ENCODE measurements around the gene ZBTB7A. TPM values are rescaled to one million over a fixed set of nuclear protein-coding genes. Genes with fewer than 3 reads are reported as not detected.

Gene ZBTB7A
- total RNA-seq, 4 donors from 2014 or later: 60.3 to 94.2 (median 77.4) TPM

DNA sequence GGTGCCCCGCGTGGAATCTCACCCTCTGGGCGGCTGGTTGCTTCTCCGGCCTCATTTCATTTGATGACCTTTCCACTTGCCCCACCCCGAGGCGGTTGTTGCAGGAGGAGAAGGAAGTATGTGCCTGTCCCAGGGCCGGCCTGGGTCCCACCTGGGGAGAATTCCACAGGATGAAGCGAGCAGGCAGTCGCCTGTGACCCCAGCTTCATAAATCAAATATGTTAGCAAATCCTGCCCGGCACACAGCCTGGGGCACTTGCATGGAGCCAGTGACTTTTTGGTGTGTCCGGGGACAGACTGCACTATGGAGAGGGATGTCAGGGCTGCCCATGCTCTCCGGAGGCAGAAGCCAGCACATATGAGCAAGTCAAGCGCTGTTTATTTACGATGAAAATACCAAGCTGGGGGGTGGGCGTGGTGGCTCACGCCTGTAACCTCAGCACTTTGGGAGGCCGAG is 19.7 kb upstream of the ZBTB7A start:
- Histone ChIP-seq H3K27ac (no peak overlapping the region), H3K4me1 (peaks cover 10% of the 10 kb centered on the region), H3K27me3 (no peaks in the 10 kb centered on the region), H3K4me3 (no peak overlapping the region), H3K9me3 (no peaks in the 10 kb centered on the region), H3K36me3 (peaks cover 19% of the 10 kb centered on the region)
- no peak for DNase-seq (ENCODE audit: low spot score in 2 of 2)
- TF ChIP-seq EP300 (IDR thresholded peaks at IDR 0.05) (no peak), POLR2AphosphoS5 (IDR thresholded peaks at IDR 0.05) (no peak), POLR2A (IDR thresholded peaks at IDR 0.05) (no peak)
- TF ChIP-seq, protein P1, sequence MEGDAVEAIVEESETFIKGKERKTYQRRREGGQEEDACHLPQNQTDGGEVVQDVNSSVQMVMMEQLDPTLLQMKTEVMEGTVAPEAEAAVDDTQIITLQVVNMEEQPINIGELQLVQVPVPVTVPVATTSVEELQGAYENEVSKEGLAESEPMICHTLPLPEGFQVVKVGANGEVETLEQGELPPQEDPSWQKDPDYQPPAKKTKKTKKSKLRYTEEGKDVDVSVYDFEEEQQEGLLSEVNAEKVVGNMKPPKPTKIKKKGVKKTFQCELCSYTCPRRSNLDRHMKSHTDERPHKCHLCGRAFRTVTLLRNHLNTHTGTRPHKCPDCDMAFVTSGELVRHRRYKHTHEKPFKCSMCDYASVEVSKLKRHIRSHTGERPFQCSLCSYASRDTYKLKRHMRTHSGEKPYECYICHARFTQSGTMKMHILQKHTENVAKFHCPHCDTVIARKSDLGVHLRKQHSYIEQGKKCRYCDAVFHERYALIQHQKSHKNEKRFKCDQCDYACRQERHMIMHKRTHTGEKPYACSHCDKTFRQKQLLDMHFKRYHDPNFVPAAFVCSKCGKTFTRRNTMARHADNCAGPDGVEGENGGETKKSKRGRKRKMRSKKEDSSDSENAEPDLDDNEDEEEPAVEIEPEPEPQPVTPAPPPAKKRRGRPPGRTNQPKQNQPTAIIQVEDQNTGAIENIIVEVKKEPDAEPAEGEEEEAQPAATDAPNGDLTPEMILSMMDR (IDR thresholded peaks at IDR 0.05): no peak
- 29% methylated on average over 16 of the region's 17 CpGs for WGBS

DNA sequence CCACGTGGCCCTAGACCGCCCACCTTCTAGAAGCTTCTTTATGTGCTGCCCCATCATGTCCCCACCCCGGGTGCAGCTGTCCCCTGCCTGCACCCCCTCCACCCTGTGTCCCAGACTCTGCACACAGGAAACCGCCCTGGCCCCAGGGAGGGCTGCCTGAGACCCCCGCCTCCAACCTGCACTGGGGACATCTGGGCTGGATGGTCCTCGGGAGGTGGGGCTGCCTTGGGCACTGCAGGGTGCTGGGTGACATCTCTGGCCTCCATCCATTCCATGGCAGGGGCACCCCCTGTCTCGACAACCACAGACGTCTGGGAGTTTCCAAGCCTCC is 17.8 kb upstream of the ZBTB7A start:
- Histone ChIP-seq H3K27me3 (no peaks in the 10 kb centered on the region), H3K36me3 (peaks cover 2% of the 10 kb centered on the region), H3K27ac (no peak overlapping the region), H3K4me3 (no peak overlapping the region), H3K9me3 (no peaks in the 10 kb centered on the region), H3K4me1 (peaks cover 10% of the 10 kb centered on the region)
- TF ChIP-seq POLR2A (IDR thresholded peaks at IDR 0.05): no peak
- TF ChIP-seq EP300 (IDR thresholded peaks at IDR 0.05): no peak
- TF ChIP-seq POLR2AphosphoS5 (IDR thresholded peaks at IDR 0.05): no peak
- TF ChIP-seq, protein P1 (IDR thresholded peaks at IDR 0.05): no peak
- 44% methylated on average over 4 of the region's 8 CpGs for WGBS
- DNase-seq (ENCODE audit: low spot score in 2 of 2): no peak

DNA sequence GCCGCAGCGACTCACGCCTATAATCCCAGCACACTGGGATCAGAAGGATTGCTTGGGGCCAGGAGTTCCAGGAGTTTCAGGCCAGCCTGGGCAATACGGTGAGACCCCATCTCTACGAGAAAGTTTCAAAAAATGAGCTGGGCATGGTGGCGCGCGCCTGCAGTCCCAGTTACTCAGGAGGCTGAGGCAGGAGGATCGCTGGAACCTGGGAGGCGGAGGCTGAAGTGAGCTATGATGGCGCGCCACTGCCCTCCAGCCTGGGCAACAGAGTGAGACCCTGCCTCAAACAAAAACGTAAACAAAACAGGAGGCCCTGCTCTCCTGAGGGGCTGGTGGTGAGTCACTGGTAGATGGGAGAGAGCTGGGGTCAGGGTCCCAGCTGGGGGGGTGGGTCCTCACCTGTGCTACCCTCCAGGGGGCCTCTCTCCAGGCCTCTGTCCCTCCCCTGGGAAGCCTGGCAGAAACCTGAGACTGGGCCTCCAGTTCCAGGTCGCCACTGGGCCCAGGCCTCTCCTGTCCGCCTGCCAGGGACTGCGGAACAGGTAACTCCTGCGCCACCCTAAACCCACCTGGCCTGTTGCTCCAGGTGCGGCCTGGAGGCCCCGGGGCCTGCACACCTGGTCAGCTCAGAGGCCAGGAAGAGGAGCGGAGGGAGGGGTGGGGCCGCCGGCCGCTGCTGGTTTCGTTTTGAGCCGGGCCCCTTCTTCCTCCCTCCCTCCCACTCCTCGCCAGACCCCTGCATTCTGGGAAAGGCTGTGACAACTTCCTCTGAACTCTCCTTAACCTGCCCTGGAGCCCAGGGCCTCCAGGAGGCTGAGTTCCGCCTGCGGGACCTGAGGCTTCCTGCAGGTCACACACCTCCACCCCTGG is 17.2 kb upstream of the ZBTB7A start:
- TF ChIP-seq, protein P1 (IDR thresholded peaks at IDR 0.05): no peak
- TF ChIP-seq POLR2AphosphoS5 (IDR thresholded peaks at IDR 0.05) (no peak), POLR2A (IDR thresholded peaks at IDR 0.05) (no peak), EP300 (IDR thresholded peaks at IDR 0.05) (no peak)
- no peaks in the 10 kb centered on the region for H3K9me3 ChIP-seq
- H3K27ac ChIP-seq: peak overlapping the region; percentile 9
- no peak for DNase-seq (ENCODE audit: low spot score in 2 of 2)
- peak overlapping the region; percentile 23 for H3K4me3 ChIP-seq
- peaks cover 10% of the 10 kb centered on the region for H3K4me1 ChIP-seq
- H3K36me3 ChIP-seq: no peaks in the 10 kb centered on the region
- 62% methylated on average over 20 of the region's 28 CpGs for WGBS
- H3K27me3 ChIP-seq: no peaks in the 10 kb centered on the region

DNA sequence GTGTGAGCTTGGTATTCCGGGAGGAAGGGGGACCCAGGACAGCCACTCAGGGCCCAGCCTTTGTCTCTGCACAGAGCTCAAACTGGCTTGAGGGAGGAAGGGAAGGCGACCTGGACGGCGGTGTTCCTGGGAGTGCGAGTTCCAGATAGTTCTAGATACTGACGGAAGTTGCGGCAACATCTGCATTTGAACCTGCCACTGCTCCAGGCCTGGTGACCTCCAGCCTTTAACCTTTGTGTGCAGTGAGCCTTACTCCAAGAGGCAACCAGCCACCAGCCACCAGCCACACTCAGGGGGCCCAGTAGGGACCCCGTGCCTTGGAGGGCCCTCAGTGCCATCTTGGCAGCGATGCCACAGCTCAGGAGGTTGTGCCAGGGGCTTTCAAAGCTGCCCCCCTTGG is 15.5 kb upstream of the ZBTB7A start:
- no peak for TF ChIP-seq POLR2A (IDR thresholded peaks at IDR 0.05)
- no peak for TF ChIP-seq EP300 (IDR thresholded peaks at IDR 0.05)
- TF ChIP-seq, protein P1 (IDR thresholded peaks at IDR 0.05): no peak
- no peak for TF ChIP-seq POLR2AphosphoS5 (IDR thresholded peaks at IDR 0.05)
- Histone ChIP-seq H3K4me1 (peaks cover 23% of the 10 kb centered on the region), H3K9me3 (no peaks in the 10 kb centered on the region), H3K36me3 (no peaks in the 10 kb centered on the region), H3K27me3 (no peaks in the 10 kb centered on the region), H3K4me3 (no peak overlapping the region), H3K27ac (no peak overlapping the region)
- 77% methylated on average over 7 of the region's 9 CpGs for WGBS
- DNase-seq (ENCODE audit: low spot score in 2 of 2): no peak

DNA sequence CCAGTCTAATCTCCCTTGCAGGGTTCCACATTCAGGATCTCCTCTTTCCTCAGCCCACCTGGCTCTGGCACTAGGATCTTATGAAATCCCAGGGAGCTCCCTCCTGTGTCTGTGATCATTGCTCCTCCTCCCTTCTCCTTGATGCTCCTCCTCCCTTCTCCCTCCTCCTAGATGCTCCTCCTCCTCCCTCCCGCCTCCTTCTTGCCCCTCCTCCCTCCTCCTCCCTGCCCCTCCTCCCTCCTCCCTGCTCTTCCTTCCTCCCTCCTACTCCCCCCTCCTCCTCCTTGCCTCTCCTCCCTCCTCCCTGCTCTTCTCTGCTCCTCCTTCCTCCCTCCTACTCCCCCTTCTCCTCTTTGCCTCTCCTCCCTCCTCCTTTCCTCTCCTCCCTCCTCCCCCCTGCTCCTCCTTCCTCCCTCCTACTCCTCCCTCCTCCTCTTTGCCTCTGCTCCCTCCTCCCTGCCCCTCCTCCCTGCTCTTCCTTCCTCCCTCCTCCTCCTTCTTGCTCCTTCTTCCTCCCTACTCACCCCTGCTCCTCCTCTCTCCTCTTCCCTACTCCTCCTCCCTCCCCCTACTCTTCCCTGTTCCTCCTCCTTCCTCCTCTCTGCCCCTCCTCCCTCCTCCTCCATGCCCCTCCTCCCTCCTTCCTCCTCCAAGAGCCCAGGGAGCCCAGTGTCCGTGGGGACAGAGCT is 14.9 kb upstream of the ZBTB7A start:
- 19% methylated on average over 2 of the region's 2 CpGs for WGBS
- H3K36me3 ChIP-seq: no peaks in the 10 kb centered on the region
- no peak overlapping the region for H3K4me3 ChIP-seq
- no peak overlapping the region for H3K27ac ChIP-seq
- no peaks in the 10 kb centered on the region for H3K27me3 ChIP-seq
- DNase-seq (ENCODE audit: low spot score in 2 of 2): no peak
- H3K4me1 ChIP-seq: peaks cover 23% of the 10 kb centered on the region
- H3K9me3 ChIP-seq: no peaks in the 10 kb centered on the region
- TF ChIP-seq POLR2A (IDR thresholded peaks at IDR 0.05): no peak
- TF ChIP-seq, protein P1 (IDR thresholded peaks at IDR 0.05): no peak
- no peak for TF ChIP-seq POLR2AphosphoS5 (IDR thresholded peaks at IDR 0.05)
- no peak for TF ChIP-seq EP300 (IDR thresholded peaks at IDR 0.05)
